Stromal cell of bone marrow (primary cell): ENCODE results near the gene CEND1.

Experiments
- DNase-seq: peaks from one replicate; pipeline ENCODE4 v3.0.0-alpha.2; 2012; ENCODE audit warnings: low read depth

CEND1 gene

DNA sequence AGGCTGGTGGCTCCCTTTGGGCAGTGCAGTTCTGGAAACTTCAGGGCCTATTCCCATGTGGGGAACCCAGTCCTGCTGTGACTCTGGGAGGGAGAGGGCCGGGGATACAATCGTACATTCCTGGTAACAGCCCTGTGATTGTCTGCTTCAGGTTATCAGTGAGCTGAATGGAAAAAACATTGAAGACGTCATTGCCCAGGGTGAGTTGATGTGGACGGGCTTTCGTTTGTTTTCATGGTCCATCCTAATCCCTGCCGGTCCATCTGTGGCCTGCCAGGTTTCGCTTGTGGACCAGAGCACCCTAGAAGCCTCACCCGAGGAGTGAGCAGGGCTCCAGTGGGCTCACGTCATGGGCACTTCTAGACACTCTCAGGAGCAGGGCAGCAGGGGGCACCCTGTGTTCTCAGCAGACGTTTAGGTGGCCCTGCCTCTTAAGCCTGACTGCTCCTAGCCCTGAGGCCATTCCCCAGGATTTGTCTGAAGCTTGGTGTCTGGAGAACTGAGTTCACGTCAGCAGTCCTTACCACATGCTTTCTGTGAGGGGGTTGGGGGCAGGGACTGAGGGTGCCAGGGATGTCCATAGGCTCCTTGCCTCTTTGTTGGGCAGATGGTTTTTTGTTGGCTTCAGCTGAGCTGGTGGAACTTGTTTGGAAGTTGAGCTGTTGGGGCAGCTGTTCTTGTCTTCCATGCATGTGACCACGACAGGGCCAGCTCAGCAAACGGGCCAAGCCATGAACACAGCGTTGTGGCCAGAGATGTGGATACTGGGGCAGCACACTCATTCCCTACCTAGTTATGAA, 21.8 kb upstream of the CEND1 start:
- no peak for DNase-seq

DNA sequence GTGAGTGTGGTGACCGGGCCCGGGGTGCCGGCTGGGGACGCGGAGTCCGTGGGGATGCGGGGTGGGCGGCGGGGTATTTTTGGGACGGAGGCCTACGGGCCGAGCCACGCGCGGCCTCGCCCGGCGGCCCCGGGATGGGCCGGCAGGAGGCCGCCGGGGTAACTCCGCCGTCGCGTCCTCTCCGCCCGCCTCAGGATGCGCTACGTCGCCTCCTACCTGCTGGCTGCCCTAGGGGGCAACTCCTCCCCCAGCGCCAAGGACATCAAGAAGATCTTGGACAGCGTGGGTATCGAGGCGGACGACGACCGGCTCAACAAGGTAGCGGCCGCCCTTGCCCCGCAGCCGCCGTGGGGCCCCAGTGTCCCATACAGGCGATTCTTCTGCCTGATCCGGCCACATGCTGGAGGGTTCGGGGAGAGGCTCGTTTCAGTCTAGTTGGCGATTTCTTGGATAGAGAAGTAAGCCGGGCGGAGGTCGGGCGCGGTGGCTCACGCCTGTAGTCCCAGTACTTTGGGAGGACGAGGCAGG, 20.2 kb upstream of the CEND1 start:
- DNase-seq, result no peak

DNA sequence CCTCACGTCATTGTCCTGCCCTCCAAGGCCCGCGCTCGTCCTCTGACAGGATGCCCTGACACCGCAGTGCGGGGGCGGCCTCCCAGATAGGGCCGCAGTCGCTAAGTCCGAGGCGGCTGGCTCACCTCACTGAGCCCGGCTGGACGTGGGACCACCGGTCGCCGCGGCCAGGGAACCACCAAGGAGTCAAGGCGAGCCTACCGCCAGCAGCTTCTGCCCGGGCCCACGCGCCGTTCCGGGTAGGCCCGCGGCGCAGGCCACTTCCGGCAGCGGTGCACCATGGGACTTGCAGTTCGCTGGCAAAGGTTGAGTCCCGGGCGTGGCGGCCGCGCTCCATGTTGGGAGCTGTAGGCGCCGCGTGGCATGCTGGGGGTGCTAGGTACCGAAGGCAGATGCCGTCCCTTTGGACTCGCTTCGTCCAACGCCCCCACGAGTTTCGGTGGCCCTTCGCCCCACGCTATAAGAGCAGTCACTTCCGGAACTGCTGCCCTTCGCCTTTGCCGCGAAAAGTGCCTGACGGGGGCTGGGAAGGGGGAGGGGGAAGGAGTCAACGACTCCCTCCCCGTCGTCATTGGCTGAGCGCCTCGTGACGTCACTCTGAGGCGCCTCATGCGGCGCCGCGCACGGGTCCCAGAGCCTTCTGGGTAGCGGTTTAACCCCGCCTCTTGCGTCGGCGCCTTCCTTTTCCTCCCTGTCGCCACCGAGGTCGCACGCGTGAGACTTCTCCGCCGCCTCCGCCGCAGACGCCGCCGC, 19.6 kb upstream of the CEND1 start, which contains the start of gene RPLP2:
Gene RPLP2 (plus strand): TSS at position 681 of the 753 bp plus-strand sequence. CDS start 268 bp downstream, outside the sequence.
- DNase-seq, result peak; percentile 93

DNA sequence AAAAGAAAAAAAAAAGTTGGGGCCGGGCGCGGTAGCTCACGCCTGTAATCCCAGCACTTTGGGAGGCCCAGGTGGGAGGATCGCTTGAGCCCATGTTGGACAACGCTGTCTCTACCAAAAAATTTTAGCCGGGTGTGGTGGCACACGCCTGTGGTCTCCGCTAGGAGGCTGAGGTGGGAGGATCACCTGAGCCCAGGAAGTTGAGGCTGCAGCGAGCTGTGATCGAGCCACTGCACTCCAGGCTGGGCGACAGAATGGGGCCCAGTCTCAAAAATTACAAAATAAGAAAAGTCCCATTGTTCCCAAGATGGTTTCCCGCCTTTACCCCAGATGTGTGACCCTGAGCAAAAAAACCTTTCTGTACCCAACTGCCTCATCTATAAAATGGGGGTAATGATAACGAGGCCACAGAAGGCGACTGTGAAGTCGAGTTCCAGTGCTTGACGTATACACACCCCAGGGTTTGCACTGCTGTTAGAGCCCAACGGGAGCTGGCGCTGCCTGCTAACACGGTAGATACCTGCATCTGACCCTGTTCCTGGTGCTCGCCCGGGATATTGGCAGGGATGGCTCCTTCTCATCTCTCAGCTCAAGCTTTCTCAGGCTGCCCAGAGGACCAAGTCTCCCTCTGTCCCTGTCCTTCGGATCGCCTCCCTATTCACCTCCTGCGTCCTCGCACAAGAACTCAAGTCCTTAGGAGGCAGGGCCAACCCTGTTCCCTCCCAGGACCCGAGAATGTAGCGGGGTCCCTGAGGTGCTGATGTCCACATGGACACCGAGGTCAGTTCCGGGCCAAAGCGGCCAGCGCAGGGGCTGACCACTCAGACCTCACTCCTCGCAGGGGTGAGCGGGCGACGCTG, 18.8 kb upstream of the CEND1 start:
- DNase-seq, result no peak

DNA sequence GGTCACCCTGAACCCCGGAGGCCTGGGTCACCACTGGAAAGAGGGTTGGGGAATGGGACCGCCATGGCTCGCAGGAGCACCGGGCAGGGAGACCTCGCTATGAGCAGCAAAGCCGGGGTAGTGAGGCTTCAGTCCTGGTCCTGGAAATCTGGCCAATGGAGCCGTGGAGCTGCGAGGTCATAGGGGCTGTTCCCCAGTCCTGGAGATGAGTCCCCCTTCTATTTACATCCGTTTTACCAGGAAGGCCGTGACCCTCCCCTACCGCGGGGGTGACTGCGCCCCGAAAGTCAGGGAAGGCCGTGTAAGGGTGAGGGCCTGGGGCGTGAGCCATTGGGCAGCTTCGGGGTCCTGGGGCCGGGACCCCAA, 14.7 kb upstream of the CEND1 start:
- DNase-seq, result no peak

DNA sequence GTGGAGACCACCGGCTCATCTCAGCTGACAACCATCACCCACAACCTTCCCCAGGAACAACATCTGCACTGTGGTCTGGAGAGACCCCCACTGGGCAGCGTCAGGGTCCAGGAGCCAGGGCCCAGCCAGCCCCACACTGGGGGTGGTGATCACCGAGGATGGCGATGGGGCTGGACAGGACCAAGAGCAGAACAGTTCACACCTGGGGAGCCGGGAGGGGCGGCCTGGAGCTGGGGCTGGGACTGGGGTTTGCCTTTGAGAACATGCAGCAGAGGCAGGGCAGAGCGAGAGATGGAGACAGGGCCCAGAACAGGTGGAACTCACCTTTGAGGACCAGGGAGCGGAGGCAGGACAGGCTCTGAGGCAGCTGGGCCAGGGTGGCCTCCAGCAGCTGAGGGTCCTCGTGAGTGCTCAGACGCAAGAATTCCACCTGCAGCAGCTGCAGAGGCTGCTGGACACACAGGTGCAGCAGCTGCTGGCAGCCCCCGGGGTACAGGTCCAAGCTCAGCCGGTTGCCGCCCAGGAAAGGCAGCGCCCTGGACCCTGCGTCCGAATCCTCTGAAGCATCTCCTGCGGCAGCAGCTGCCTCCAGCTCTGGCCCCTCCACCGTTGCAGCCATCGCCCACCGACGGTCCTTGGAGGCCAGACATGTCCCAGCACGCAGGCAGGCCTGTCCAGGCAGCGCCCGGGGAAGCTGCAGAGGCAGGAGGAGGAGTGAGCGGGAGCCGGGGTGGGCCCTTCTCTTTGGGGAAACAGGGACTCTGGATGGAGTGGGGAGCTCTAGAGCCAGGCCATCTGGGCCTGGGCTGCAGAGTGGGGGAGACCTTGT, 14.1 kb upstream of the CEND1 start:
- no peak for DNase-seq

GRCh38 chr11:803467-803742, 13.5 kb upstream of the CEND1 start:
- no peak for DNase-seq

DNA sequence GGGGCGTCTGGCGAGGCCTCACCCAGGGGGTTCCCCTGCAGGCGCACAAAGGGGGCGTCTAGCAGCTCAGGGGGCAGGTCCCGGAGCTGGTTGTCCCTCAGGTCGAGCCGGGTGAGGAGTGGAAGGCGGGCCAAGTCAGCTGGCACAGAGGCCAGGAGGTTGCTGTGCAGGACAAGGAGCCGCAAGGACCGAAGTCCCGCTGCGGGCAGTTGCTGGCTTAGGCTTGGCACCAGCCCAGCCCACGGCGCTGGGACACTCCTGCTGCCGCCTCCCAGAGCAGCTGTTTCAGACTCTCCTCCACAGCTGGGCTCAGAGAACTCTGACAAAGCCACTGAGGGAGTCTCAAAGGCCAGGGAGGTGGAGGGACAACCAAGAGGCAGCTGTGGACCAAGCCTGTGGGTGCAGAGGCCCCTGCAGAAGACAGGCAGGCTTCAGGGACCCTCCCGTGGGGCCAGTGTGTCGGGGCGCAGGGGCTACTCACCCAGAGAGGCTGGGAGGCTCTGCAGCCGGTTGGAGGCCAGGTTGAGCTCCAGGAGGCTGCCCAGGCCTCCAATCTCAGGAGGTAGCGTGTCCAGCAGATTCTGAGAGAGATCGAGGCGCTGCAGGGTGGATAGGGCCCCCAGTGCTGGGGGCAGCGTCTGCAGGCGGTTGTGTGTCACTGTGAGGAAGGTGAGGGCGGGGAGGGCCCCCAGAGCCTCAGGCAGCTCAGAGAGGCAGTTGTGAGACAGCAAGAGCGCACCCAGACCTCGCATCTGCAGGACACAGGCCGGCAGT, 13.0 kb upstream of the CEND1 start:
- DNase-seq, result no peak

GRCh38 chr11:802018-802617, 12.2 kb upstream of the CEND1 start:
- DNase-seq, result no peak

- no peak for DNase-seq
Measured at GRCh38 chr11:801097-801780, 11.3 kb upstream of the CEND1 start.

GRCh38 chr11:800473-800872, 10.6 kb upstream of the CEND1 start:
- DNase-seq, result no peak

DNA sequence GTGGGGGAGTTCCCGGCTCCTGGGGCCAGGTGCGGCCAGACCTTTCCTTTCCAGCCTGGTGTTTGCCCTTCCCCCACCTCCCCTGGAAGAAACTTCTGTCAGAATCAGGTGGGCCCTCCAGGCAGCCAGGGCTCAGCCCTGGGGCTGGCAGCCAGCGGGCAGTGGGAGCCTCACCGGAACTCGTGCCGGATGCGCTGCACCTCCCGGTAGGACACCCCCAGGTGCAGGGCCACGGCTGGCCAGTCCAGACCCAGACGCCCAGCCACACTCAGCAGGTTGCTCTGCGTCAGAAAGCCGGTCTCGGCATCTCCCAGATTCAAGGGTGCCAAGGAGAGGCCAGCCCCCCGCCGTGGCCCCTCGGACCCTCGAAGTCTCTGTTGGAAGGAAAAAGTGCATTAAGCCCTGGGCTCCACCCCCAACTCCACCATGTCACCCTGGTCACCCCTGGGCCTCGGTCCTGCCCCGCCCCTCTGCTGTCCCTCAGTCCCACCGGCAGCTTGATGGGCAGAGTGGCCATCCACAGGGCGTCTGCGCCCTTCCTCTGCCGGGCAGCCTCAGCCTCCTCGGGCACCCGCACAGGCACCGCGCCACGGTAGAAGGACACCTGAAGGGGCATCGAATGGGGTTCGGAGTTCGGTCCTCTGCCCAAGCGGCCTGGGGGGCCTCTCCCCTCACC, 9.9 kb upstream of the CEND1 start:
- DNase-seq, result no peak

DNA sequence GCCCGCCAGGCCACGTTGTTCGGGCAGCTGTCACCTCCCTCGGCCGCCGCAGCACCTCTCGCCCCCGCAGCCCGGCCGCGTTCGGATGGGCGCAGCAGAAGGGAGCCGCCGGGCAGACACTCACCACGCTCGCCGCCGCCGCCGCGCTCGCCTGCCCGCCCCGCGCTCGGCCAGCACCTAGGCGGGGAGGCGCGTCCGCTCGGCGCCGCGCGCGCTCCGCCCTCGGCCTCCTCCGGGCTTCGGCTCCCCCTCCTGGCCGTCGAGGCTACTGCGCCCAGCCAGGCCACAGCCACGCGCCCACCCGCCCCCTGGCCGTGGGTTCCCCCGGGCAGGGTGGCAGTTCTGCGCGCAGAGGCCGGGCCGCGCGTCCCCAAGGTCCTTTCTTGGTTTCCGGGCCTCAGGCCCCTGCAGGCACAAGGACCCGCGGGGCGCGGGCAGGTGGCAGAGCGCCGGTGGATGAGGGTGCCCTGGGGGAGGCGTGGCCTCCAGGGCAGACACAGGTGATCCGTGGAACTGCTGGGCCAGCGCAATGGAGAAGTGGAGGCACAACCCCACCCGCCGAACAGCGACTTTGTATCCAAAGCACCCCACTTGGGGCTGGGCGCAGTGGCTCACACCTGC, 8.3 kb upstream of the CEND1 start, which contains the start of gene SLC25A22:
Gene SLC25A22 (minus strand): TSS at position 189 of the 621 bp plus-strand sequence. CDS start 3,275 bp downstream, outside the sequence.
- DNase-seq, result no peak

DNA sequence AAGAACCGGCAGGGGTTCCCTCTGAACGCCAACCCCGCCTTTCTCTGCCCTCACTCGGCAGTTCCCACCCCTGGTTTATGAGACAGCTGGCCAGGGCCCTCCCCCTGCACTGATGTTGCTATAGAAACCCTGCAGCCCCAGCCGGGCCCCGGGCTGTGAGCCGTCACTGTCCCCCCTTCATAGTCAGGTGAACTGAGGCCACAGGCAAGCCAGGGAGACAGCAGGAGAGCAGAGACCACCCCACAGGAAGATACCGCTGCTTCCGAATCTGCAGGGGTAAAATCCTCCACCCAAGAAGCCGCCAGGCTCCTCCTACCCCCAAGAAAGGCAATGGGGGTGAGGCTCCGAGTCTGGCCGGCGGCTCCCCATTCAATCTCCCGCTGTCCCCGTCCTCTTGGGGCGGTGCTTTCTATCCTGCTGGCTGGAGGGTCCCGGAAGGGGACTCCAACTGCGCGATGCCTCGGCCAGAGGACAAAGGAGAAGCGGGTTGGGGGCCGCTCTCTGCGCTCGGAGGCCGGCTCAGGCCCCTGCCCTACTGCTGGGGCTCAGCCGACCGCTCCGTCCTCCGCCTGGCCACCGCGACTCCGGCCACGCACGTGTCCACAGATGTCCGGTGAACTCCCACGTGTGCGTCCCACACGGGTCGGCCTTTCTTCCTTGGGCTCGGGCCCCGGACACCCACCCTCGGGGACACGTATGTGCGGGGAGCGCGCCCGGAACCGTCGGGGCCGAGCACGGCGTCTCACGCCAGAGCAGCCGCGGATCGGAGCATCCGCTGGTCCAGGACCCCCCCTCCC, 7.6 kb upstream of the CEND1 start:
- DNase-seq, result peak; percentile 62

- no peak for DNase-seq
Measured at GRCh38 chr11:796565-797295, 6.8 kb upstream of the CEND1 start.

- peak; percentile 58 for DNase-seq
Measured at GRCh38 chr11:795634-796564, 6.0 kb upstream of the CEND1 start.
